ENCODE results near the gene AFP. TPM values are rescaled to one million over a fixed set of nuclear protein-coding genes. Genes with fewer than 3 reads are reported as not detected.

The AFP gene
- polyA plus RNA-seq, 1 donor from 2014 or later = not detected

- Histone ChIP-seq H3K9me2 (ENCODE audit: insufficient read depth, low read length) (no peaks in the 10 kb centered on the region), H2AFZ (ENCODE audit: low read depth, low read length) (no peak overlapping the region), H3K9ac (ENCODE audit: low read length) (no peak overlapping the region), H3K4me3 (ENCODE audit: low read length) (no peak overlapping the region), H3K27ac (ENCODE audit: low read length) (no peak overlapping the region), H3K27me3 (ENCODE audit: insufficient read depth, low read depth, low read length) (no peaks in the 10 kb centered on the region), H3K4me2 (ENCODE audit: low read length) (no peak overlapping the region), H4K20me1 (ENCODE audit: insufficient read depth) (no peaks in the 10 kb centered on the region), H3K9me3 (ENCODE audit: low read length) (no peaks in the 10 kb centered on the region), H3F3A (ENCODE audit: insufficient read depth, low read length, poor library complexity, severe bottlenecking) (no peaks in the 10 kb centered on the region), H3K79me2 (replicated peaks; ENCODE audit: insufficient read depth, low read length) (no peaks in the 10 kb centered on the region), H3K36me3 (ENCODE audit: insufficient read depth, low read length) (no peaks in the 10 kb centered on the region)
- TF ChIP-seq, protein P1, sequence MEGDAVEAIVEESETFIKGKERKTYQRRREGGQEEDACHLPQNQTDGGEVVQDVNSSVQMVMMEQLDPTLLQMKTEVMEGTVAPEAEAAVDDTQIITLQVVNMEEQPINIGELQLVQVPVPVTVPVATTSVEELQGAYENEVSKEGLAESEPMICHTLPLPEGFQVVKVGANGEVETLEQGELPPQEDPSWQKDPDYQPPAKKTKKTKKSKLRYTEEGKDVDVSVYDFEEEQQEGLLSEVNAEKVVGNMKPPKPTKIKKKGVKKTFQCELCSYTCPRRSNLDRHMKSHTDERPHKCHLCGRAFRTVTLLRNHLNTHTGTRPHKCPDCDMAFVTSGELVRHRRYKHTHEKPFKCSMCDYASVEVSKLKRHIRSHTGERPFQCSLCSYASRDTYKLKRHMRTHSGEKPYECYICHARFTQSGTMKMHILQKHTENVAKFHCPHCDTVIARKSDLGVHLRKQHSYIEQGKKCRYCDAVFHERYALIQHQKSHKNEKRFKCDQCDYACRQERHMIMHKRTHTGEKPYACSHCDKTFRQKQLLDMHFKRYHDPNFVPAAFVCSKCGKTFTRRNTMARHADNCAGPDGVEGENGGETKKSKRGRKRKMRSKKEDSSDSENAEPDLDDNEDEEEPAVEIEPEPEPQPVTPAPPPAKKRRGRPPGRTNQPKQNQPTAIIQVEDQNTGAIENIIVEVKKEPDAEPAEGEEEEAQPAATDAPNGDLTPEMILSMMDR (IDR thresholded peaks at IDR 0.05; ENCODE audit: poor library complexity, severe bottlenecking) = no peak
- no peak for TF ChIP-seq RAD21 (conservative IDR thresholded peaks at IDR 0.05)
Observed at GRCh38 chr4:73417342-73417741, 18.7 kb upstream of the AFP start.

GRCh38 chr4:73417973-73418372 lies 18.0 kb upstream of the AFP start:
- Histone ChIP-seq H3K36me3 (ENCODE audit: insufficient read depth, low read length) (no peaks in the 10 kb centered on the region), H3K4me3 (ENCODE audit: low read length) (no peak overlapping the region), H4K20me1 (ENCODE audit: insufficient read depth) (no peaks in the 10 kb centered on the region), H3K27ac (ENCODE audit: low read length) (no peak overlapping the region), H3K9ac (ENCODE audit: low read length) (no peak overlapping the region), H3K79me2 (replicated peaks; ENCODE audit: insufficient read depth, low read length) (no peaks in the 10 kb centered on the region), H3K9me3 (ENCODE audit: low read length) (no peaks in the 10 kb centered on the region), H2AFZ (ENCODE audit: low read depth, low read length) (no peak overlapping the region), H3F3A (ENCODE audit: insufficient read depth, low read length, poor library complexity, severe bottlenecking) (no peaks in the 10 kb centered on the region), H3K4me2 (ENCODE audit: low read length) (no peak overlapping the region), H3K27me3 (ENCODE audit: insufficient read depth, low read depth, low read length) (no peaks in the 10 kb centered on the region), H3K9me2 (ENCODE audit: insufficient read depth, low read length) (no peaks in the 10 kb centered on the region)
- TF ChIP-seq RAD21 (conservative IDR thresholded peaks at IDR 0.05) = no peak
- no peak for TF ChIP-seq MXI1 (conservative IDR thresholded peaks at IDR 0.05; ENCODE audit: poor library complexity, severe bottlenecking)
- TF ChIP-seq, protein P1 (IDR thresholded peaks at IDR 0.05; ENCODE audit: poor library complexity, severe bottlenecking) = no peak
- TF ChIP-seq SMC3 (conservative IDR thresholded peaks at IDR 0.05; ENCODE audit: poor library complexity) = no peak
- no peak for TF ChIP-seq TAF1 (IDR thresholded peaks at IDR 0.05; ENCODE audit: low read depth)
- TF ChIP-seq REST (IDR thresholded peaks at IDR 0.05; ENCODE audit: borderline replicate concordance) = no peak
- no peak for TF ChIP-seq EP300 (conservative IDR thresholded peaks at IDR 0.05; ENCODE audit: poor library complexity, severe bottlenecking)
- no peak for TF ChIP-seq POLR2AphosphoS5 (IDR thresholded peaks at IDR 0.05)
- no peak for TF ChIP-seq EZH2 (IDR thresholded peaks at IDR 0.05; ENCODE audit: borderline replicate concordance, insufficient read depth, low read length, poor library complexity, severe bottlenecking)

All from neural cell (in vitro differentiated cells).